A673 (cell line): ENCODE data around the gene STOX2.

Source experiments
- CTCF ChIP-seq: fragments of 300-800, 200-600 bp; sonication (generic); conservative IDR thresholded peaks from 2 replicates; pipeline ENCODE4 v1.5.1; 2017; ENCODE audit warnings: low read depth, mild to moderate bottlenecking, antibody characterized with exemption, low read length, moderate library complexity, mixed read lengths
- EZH2 ChIP-seq: fragments of 200-600 bp; sonication (generic); IDR thresholded peaks from 2 replicates; pipeline ENCODE4 v1.6.1; 2017; ENCODE audit warnings: borderline replicate concordance, low read depth, mild to moderate bottlenecking, mixed read lengths, antibody characterized with exemption, low read length; ENCODE audit not compliant: poor library complexity, severe bottlenecking

DNA sequence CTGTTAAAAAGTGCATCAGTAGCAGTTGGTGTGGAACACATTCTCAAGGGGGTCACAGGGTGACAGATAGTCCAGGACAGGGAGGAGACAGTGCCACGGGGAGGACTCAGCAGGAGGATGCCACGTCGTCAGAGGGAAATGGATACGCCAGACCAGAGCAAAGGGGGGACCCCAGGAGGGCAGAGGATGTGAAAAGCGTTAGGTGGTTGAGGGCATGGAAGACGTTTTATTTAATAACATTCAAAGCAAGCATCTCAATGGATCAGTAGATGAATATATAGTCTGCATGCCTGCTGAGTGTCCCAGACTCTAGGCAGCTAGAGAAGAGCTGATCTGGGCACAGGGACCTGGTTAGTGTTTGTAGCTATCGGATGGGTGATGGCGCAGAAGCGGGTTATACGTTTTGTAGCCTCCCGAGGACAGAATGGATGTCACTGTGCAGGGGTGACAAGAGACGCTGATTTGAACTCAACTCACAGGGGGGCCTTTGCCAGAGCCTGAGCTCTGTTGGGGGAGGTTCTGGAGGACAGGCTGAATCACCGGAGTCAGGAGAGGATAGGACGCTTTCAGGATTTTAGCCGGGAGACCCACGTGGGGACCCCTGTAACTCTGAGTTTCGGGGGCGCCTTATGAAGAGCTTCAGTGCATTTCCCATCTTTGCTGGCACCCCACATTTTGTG lies 81.3 kb downstream of the STOX2 start:
- no peak for TF ChIP-seq CTCF
- TF ChIP-seq EZH2 = no peak
